ENCODE data around the gene HSD11B2.

HSD11B2 gene

DNA sequence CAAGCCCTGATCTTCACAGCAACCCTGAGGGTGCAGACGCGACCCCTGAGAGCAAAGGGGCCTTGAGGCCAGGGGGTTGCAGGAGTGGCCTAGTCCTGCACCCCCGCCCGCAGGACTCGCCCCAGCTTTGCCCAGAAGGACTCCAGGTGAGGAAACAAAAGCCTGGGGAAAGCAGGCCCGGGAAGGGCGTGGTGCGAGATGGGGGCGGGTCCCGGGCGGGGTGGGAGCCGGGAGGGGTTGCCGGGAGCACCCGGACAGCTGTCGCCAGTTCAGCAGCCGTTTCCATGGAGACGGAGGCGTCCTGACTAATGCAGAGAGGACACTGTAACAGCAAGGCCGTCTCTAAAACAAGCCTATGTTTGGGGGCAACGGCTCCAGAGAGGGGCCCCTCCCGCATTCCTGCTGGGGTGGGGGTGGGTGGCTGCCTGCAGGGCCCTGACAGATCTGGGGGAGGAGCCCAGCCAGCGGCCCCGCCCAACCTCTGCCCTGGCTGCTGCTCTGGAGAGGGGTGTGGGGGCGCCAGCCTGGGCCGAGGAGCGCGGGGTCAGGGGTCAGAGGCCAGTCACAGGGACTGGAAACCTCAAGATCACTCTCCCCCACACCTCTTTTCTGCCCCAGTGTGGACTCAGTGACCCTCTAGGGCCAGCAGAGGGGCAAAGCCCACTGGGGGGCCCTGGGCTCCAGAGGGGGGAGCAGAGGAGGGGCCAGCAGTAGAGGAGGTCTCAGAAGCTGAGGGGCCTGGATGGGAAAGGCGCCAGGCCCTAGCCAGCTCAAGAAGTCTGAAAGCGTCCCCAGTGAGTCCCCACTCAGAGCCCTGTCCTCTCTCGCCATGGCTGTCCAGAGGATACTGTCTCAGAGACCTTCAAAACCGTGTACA lies 34.5 kb upstream of the HSD11B2 start:
- no peak for DNase-seq (ENCODE audit: low read depth in 2 of 2)

DNA sequence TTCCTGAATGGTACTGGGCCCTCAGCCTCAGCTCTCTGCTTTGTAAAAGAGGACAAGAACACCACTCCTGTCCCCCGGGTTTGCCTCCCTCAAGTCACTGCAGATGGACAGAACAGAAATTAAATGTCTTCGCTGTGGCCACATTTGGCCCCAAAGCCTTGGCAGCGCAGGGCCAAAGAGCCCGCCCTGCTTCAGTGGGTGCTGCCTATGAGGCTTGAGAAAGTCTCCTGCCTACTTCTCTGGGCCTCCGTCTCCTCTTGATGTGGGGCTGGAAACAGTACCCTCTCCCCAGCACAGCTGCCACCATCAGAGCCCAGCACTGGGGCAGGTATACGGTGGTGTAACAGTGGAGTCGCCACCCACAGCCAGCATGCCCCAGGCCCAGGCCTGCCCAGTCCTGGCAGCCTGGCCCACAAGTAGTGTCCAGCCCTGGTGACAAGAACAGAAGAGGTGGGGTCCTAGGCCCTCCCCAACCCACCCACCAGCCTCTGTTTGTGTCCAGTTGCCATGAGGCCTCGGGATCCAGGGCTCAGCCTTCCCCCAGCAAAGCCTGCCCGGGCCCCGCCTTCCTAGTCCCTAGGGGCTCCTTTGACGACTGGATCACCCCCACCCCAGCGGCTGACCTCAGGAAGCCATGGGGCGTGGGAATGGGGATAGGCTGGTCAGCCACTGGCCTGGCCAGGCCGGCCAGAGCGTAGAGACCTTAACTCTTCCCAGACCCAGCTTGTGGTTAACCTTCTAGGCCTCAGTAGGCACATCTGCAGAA lies 33.7 kb upstream of the HSD11B2 start:
- DNase-seq (ENCODE audit: low read depth in 2 of 2): no peak

DNA sequence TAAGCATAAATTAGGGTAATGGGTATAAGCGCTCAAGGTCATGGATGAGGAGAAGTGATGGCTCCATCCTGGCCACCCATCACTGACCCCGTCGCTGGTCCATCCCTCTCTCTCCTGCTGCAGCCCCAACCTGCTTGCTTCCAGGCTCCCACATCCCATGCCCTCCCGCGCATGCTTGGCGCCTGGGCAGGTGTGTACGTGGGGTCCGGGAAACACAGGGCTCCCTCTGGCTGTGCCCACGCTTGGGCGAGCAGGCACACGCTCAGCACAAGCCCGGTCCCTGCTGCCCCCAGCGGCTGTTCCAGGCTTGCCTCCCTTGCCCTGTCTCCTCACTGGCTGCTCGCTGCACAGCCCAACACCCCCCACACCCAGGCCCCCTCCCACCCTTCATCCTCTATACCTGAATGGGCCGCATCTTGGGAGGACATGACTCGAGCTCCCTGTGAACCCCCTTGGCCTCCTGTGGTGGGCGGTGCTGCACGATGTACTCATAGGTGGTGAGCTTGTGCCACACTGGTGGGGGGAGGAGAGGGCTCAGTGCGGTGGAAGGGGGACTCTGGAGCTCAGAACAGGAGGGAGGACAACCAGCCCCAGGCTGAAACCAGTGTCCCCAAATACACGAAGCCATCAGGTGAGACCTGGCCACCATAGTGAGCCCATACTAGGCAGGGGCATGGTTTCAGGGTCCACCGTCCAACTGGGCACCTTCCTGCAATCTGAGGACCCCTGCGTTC lies 32.9 kb upstream of the HSD11B2 start:
- DNase-seq (ENCODE audit: low read depth in 2 of 2): no peak

DNA sequence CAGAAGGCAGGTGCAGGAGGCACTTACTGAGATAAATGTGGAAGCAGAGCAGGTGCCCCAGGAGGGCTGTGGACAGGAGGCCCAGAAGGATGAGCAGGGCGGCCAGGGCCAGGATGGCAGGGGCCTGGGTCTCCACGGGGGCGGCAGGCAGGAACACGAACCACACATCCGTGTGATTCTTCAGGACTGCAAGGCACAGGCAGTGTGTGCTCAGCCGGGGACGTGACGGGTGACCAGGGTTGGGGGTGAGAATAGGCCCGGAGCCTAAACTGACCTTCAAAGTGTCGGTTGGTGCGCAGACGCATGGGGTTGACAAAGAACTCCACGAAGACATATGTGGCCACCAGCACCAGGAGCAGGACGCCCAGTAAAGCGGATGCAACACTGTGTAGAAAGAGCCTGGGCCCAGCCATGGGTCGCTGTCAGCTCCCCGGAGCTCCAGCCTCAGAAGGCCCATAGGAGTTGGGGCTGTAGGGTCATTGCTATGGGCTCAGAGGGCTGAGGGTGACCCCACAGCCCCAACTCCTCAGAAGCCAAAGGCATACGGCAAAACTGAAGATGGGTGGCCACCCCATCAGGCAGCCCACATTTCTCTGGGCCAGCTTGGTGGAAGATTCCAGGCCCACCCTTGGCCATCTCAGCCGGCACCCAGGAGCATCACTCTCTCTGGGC lies 32.2 kb upstream of the HSD11B2 start:
- no peak for DNase-seq (ENCODE audit: low read depth in 2 of 2)

DNA sequence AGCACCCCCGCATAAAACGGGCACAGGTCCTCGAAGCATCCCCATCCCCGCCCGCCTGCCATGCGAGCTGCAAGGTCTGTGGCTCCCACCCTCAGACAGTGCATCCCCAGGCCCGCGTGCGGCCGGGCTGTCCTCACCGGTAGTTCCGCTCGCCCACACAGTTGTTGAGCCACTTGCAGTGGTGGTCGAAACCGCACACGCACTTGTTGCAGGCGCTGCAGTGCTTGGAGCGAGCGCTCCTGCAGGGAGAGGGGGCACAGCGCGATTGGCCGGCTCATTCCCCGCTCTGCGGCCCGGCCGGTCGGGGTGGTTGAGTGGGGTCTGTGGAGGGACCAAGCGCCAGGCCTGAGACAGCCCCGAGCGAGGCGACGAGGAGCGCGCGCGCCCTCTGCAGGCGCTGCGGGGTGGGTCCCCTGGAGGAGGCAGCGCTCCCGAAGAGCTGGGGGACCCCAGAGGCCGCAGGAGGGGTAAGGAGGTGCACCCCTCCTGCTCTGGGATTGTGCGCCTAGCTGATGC lies 31.6 kb upstream of the HSD11B2 start:
- no peak for DNase-seq (ENCODE audit: low read depth in 2 of 2)

DNA sequence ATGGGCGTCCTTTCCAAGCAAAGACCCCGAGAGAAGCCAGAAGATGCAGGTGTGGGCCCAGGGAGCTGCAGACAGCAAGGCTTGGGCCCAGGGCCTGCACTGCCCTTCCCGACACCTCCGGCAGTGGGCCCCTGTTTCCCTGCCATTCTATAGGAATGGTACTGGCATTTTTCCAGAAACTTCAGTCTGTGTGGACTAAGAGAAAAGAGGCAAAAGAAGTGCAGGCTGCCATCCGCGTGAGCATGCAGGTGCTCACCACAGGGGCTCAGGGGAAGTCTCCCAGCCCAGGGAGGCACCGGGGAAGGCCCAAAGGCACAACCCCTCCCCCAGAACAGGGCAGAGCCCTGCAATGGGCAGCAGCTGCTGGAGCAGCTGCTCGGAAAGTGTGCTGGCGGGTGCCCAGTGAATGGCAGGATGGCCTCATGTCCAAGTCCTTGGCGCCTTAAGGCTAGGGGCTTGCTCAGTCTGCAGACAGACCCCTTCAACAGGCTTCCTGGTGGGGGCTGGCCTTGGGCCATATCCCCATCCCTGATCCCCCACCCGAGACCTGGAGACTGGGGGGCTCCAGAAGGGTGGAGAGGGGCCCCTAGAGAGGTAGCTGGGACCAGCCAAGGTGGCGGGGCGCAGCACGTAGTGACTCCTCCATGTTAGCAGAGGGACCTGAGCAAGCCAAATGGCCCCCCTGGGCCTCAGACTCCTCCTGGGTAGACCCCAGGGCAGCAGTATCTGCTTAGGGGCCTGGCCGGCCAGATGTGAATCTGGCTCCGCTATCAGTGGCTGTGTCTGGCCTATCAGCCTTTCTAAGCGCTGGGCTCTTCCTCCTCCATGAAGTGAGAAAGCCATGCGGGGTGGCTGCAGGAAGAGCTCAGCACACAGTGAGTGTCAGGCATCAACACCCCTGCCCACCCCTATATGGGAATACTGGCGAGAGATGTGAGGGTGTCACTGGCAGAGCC lies 30.9 kb upstream of the HSD11B2 start:
- no peak for DNase-seq (ENCODE audit: low read depth in 2 of 2)

DNA sequence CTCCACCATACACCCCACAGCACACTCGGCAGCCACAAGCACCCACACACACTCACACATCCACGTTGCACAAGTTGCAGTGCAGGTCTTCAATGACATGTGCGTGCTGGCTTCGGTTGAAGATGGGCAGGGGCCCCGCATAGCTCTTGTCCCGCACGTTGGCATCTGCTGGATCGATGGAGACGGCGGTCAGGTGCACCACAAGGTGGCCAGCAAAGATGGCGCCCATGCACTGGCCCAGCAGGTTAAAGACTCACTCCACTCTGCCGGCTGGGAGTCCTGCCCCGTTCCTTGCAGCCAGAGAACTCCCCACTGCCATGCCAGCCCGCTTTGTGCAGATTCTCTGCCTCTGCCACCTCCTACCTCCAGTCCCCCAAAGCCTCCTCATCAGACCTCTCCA lies 30.0 kb upstream of the HSD11B2 start:
- no peak for DNase-seq (ENCODE audit: low read depth in 2 of 2)

DNA sequence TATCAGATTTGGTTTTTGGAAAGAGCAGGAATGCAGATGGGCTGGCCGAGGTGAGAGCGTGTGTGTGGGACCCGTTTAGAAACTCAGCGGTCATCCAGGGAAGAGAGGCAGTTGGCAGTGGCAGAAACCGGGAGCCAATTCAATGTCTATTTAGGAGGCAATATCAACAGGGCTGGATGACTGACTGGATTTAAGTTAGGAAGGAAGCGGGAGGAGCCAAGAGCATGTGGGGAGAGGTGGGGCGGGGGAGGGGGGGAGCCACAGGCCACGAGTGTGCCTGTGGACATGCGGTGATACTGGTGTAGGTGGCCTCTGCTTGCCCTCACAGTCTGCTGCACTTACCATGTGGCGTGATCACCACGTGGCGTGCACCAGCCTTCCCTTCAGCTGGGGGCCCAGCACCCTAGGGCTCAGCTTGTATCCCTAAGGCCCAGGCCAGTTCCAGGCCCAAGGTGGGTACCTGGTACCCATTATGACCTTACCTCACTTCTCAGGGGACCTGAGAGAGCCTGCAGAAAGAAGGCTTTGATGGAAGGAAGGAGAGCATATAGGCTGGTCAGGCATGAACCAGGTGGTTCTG lies 26.9 kb upstream of the HSD11B2 start:
- DNase-seq (ENCODE audit: low read depth in 2 of 2): no peak

DNA sequence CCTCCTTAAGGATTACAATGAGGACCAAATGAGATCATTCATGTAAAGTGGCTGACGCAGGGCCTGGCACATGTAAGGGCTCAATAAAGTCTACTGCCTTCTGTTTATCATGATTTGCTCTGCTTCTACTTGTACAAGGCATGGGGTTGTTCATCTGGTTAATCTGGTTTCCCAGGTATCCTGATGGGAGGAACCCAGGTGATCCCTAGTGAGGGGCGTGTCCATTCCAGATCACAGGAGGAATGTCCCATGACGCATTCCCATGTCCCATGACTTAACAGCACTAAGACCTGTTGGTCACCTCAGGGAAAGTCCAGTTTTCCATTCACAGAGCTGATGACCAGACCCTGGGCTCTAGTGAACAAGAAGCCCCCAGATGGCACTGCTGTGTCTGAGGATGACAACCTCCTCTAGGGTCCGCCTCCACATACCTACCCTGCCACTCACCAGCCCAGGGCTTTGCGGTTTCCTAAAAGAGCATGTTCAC lies 26.1 kb upstream of the HSD11B2 start:
- DNase-seq (ENCODE audit: low read depth in 2 of 2): no peak

DNA sequence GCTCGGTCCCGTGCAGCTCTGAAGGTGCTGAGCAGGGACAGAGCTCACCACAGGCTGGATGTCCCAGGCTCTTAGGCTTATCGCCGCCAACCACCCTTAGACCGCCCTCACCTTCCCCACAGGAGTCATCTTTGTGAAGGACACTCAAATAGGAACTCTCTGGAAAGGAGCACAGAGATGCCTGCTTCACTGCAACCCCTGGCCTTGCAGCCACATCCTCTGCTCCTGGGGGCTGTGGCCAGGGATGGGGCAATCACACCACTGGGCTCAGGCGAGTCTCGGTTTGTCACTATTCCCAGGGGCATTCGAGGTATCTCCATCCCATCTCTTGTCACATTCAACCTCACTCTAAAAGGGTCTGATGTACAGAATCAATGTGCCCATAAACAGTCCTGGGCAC lies 25.6 kb upstream of the HSD11B2 start:
- DNase-seq (ENCODE audit: low read depth in 2 of 2): no peak

DNA sequence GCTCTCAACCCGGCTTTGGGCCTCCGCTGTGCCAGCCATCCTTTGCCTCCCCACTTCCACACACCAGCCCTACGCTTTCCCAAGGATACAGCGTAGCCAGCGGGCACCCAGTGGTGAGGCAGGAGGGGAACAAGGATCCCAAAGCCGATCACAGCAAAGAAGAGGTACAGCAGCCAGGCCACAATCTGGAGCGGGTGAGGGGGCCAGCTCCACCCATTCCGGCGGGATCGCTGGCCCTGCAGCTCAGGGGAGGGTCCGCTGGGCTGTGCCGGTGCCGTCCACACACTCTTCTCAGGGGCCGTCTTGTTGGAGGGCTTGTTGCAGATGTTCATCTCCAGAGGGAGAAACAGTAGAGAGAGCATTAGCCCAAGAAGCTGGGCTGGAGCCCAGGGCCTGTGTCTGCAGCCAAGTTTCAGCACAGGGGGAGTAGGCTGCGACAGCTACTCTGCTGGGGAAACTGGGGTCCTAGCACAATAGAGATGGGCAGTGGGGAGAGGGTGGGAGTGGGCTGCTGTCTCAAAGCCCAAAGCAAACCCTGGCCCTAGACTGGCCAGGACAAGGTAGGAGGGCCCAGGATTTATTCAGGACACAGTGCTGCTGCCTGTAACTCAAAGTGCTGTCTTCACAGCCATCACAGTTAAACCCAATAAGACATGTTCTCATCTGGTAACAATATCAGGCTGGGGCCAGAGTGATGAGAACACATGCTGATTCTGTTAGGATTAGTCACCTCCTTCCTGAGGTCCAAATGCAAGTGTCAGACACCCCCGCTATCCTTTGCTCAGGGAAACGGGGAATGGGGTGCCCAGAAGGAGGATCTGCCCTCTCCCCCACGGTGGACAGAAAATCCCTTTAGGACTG lies 24.6 kb upstream of the HSD11B2 start:
- no peak for DNase-seq (ENCODE audit: low read depth in 2 of 2)

DNA sequence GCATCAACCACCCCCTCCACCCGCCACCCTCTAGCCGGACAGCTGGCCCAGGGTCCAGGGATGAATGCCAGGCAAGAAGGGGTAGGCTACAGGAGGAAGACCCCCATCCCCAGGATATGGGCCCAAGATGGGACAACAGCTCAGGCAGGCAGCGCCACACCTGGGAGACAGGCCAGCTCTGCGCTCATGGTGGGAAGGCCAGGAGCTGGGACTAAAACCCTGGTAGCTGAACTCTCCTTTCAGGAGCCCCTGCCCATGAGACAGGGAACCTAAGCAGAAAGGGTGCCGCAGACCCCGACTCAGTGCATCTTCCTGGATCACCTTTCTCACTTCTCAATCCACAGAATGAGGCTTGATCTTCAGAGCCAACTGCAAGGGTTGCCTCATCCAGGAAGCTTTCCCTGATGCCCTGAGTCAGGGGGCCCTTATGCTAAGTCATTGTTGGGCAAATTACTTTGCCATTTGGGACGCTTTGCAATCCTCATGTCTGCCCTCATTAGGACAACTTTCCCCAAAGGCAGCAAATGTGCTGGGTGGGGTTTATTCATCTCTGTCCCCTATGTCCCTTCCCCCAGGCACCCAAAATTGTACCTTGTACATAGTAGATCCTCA lies 23.6 kb upstream of the HSD11B2 start:
- no peak for DNase-seq (ENCODE audit: low read depth in 2 of 2)

DNA sequence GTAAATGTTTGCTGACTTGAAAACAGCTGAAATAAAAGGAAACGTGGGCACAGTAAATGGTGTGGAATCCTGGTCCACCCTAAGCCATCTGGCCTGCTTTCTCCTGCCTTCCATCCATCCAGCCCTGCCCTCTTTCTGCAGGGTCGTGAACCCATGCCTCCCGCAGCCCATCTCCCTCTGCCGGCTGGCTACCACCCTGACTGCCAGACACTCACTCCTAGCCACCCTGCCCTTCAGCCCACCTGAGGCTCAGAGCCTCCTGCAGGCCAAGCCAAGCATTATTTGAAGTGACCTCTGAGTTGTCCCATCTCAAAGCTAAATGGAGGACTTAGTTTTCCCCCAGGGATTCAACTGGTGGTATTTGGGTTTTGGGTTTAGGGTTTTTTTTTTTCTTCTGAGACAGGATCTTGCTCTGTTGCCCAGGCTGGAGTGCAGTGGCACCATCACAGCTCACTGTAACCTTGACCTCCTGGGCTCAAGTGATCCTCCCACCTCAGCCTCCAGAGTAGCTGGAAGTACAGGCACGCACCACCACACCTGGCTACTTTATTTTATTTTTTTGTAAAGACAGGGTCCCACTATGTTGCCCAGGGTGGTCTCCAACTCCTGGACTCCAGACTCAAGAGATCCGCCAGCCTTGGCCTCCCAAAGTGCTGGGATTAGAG lies 23.0 kb upstream of the HSD11B2 start:
- no peak for DNase-seq (ENCODE audit: low read depth in 2 of 2)

DNA sequence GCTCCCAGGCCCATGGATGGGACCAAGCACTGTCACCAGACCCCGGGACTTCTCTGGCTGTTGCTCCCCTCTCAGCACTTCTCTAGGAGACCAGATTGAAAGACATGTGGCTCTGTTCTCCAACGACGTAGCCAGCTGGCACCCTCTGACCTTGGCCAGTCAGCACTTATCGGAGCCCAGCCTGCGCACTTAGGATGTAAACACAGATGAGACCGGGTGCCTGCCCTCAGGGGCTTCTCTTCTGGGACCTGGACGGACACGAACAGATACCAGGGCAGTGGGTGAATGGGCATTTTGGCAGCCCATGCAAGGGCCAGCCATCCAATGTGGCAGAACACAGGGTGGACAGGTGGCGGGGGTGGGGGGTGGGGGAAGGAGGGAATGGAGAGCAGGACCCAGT lies 21.3 kb upstream of the HSD11B2 start:
- no peak for DNase-seq (ENCODE audit: low read depth in 2 of 2)

DNA sequence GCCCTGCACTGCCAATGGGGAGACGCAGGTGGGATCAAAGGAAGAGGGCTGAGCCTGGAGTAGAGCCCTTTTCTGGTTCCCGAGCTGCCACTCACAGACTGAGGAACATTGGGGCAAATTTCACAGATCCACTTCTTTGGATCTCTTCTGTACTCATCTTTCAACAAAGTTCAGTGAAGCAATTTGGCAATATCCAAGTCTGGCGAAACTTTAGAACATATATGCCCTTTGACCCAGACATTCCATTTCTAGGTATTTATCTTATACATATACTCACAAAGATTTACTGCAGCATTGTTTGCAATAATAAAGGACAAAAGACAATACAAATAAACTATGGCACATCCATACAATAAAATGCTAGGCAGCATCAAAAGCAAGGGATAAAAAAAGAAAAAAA lies 19.6 kb upstream of the HSD11B2 start:
- DNase-seq (ENCODE audit: low read depth in 2 of 2): no peak

DNA sequence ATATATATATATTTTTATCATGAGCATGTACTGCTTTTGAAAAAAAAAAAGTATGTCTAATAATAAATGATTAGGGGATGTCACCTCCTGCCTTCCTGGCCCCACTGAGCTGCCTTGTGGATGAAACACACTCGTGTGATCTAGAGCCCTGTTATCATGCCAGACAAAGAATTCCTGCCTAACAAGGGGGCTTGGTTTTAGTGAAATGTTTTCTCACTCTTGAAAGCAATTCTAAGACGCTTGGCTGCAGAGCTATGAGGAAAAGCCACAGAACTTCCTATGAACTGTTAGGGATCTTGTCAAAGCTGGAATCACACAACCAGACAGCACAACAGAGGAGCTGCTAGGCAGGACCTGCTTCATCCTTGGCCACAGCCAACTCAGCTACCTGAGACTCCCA lies 18.6 kb upstream of the HSD11B2 start:
- DNase-seq (ENCODE audit: low read depth in 2 of 2): no peak

DNA sequence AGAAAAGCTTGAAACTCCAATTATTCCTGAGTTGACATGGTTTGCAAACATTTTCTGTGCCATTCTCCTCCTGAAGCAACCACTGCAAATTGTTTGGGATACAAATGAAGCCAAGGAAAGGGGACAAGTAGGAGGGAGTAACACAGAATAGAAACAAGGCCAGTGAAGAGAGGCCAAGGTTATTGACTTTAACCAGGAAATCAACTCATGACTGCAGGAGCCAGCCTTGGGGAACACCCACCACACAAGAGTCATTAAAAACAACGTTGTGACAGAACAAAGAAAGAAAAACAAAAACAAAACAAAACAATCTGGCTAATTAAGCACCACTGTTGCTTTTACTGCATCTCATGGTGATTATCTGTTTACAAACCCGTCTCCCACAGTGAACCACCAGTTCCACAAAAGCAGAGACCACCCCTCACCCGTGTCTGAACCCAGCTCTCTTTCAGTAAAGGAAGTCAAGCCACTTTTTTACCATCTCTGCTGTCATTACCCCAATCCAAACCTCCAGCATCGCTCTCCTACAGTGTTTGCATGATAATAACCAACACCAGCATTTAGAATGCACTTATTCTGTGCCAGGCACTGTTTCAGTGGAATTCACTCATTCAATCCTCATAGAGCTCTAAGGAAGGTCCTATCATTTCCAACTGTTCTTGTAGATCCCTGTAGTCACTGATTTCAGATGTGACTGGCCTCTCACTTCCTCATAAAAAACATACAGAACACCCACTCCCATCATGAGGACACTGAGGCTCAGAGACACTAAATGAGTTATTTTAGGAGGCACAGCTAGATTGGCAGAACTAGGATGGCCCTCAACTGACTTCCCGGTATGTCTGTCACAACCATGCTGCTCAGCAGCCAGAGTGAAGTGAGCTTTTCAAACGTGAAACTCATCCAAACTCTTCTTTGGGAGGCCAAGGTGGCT lies 16.7 kb upstream of the HSD11B2 start:
- DNase-seq (ENCODE audit: low read depth in 2 of 2): no peak

Measured in stimulated activated CD8-positive, alpha-beta memory T cell treated with anti-CD3 and anti-CD28 coated beads, Interleukin-15, amount 100 ng/mL, for 4 hours (primary cell).